DOHH2 (cell line): ENCODE data around the gene C16orf92.

Source experiments
- H3F3A ChIP-seq: fragments of 200-600 bp; sonication (generic), shearing (Covaris generic); 2 replicates; pipeline ENCODE4 v1.6.0; 2016; ENCODE audit warnings: antibody characterized with exemption, mild to moderate bottlenecking; ENCODE audit not compliant: control insufficient read depth, insufficient read depth
- H3K27ac ChIP-seq: fragments of 200-600 bp; sonication (generic); 2 replicates; pipeline ENCODE4 v1.5.1; 2014; ENCODE audit warnings: low read depth, mild to moderate bottlenecking, low read length, moderate library complexity
- H3K27me3 ChIP-seq: fragments of 200-600 bp; sonication (generic); 2 replicates; pipeline ENCODE4 v1.6.1; 2014; ENCODE audit warnings: mild to moderate bottlenecking, low read length, mixed read lengths; ENCODE audit not compliant: control insufficient read depth
- H3K36me3 ChIP-seq: fragments of 200-600 bp; sonication (generic); 2 replicates; pipeline ENCODE4 v1.6.1; 2014; ENCODE audit warnings: mild to moderate bottlenecking, low read length, moderate library complexity, mixed read lengths; ENCODE audit not compliant: control insufficient read depth
- H3K4me1 ChIP-seq: fragments of 200-600 bp; sonication (generic); 2 replicates; pipeline ENCODE4 v1.6.1; 2014; ENCODE audit warnings: mild to moderate bottlenecking, low read length, mixed read lengths; ENCODE audit not compliant: control insufficient read depth
- H3K4me2 ChIP-seq: fragments of 200-600 bp; sonication (generic); 2 replicates; pipeline ENCODE4 v1.6.0; 2014; ENCODE audit warnings: mild to moderate bottlenecking, low read length, moderate library complexity
- H3K4me3 ChIP-seq: fragments of 200-600 bp; sonication (generic); 2 replicates; pipeline ENCODE4 v1.5.1; 2014; ENCODE audit warnings: mild to moderate bottlenecking, low read length, mixed read lengths
- H3K79me2 ChIP-seq: fragments of 200-600 bp; sonication (generic); 2 replicates; pipeline ENCODE4 v1.6.1; 2014; ENCODE audit warnings: mild to moderate bottlenecking, low read length, mixed read lengths; ENCODE audit not compliant: control insufficient read depth
- H3K9me2 ChIP-seq: fragments of 200-600 bp; sonication (generic); replicated peaks from 2 replicates; pipeline ENCODE4 v1.6.1; 2014; ENCODE audit warnings: mild to moderate bottlenecking, low read length, mixed read lengths; ENCODE audit not compliant: control insufficient read depth
- H3K9me3 ChIP-seq: fragments of 200-600 bp; sonication (generic); 2 replicates; pipeline ENCODE4 v1.6.1; 2014; ENCODE audit warnings: antibody characterized with exemption, low read length, mixed read lengths; ENCODE audit not compliant: control insufficient read depth, insufficient read depth
- H4K20me1 ChIP-seq: fragments of 200-600 bp; sonication (generic); 2 replicates; pipeline ENCODE4 v1.6.0; 2014; ENCODE audit warnings: low read depth, mild to moderate bottlenecking, antibody characterized with exemption, low read length, moderate library complexity; ENCODE audit not compliant: control insufficient read depth, insufficient read depth
- CTCF ChIP-seq: fragments of 200-600 bp; sonication (generic); IDR thresholded peaks from one replicate; pipeline ENCODE4 v1.5.1; 2014; ENCODE audit warnings: antibody characterized with exemption, mild to moderate bottlenecking, low read depth, low read length; ENCODE audit not compliant: poor library complexity, severe bottlenecking
- EZH2phosphoT487 ChIP-seq: fragments of 200-600 bp; sonication (generic); IDR thresholded peaks from 2 replicates; pipeline ENCODE4 v1.6.1; 2017; ENCODE audit warnings: borderline replicate concordance, mild to moderate bottlenecking, antibody characterized with exemption, low read length, moderate library complexity, mixed read lengths

Gene C16orf92

GRCh38 chr16:30068333-30068732 lies 45.3 kb downstream of the C16orf92 start:
- Histone ChIP-seq H3K4me1 (peaks cover 33% of the 10 kb centered on the region), H3K36me3 (peaks cover 80% of the 10 kb centered on the region), H3K79me2 (peaks cover 59% of the 10 kb centered on the region), H3K27ac (no peak overlapping the region), H3K4me2 (peak overlapping the region; percentile 12; the same call in 1 of the 2 replicates), H3K9me2 (no peaks in the 10 kb centered on the region), H3K9me3 (no peaks in the 10 kb centered on the region), H3K27me3 (no peaks in the 10 kb centered on the region), H3K4me3 (0 out of 2 replicates have a peak overlapping the region, but pooled peaks have one; percentile 9), H3F3A (peaks cover 67% of the 10 kb centered on the region), H4K20me1 (peaks cover 24% of the 10 kb centered on the region)
- TF ChIP-seq CTCF (no peak), EZH2phosphoT487 (no peak)

GRCh38 chr16:30068750-30069610 lies 46.0 kb downstream of the C16orf92 start:
- Histone ChIP-seq H3K4me3 (0 out of 2 replicates have a peak overlapping the region, but pooled peaks have one; percentile 9), H3K9me2 (no peaks in the 10 kb centered on the region), H3K9me3 (no peaks in the 10 kb centered on the region), H3F3A (peaks cover 72% of the 10 kb centered on the region), H4K20me1 (peaks cover 24% of the 10 kb centered on the region), H3K27ac (no peak overlapping the region), H3K27me3 (no peaks in the 10 kb centered on the region), H3K4me1 (peaks cover 26% of the 10 kb centered on the region), H3K4me2 (peak overlapping the region; percentile 12; the same call in 1 of the 2 replicates), H3K79me2 (peaks cover 54% of the 10 kb centered on the region), H3K36me3 (peaks cover 80% of the 10 kb centered on the region)
- TF ChIP-seq CTCF = peak; percentile 43
- TF ChIP-seq EZH2phosphoT487 = no peak

- no peak overlapping the region for H3K27ac ChIP-seq
- H3K27me3 ChIP-seq = no peaks in the 10 kb centered on the region
- peaks cover 24% of the 10 kb centered on the region for H4K20me1 ChIP-seq
- H3K9me3 ChIP-seq = no peaks in the 10 kb centered on the region
- peaks cover 75% of the 10 kb centered on the region for H3F3A ChIP-seq
- H3K79me2 ChIP-seq = peaks cover 45% of the 10 kb centered on the region
- no peaks in the 10 kb centered on the region for H3K9me2 ChIP-seq
- H3K4me3 ChIP-seq = no peak overlapping the region
- no peak for TF ChIP-seq EZH2phosphoT487
- no peak for TF ChIP-seq CTCF
- peaks cover 74% of the 10 kb centered on the region for H3K36me3 ChIP-seq
- no peak overlapping the region for H3K4me2 ChIP-seq
- H3K4me1 ChIP-seq = peaks cover 30% of the 10 kb centered on the region
Observed at GRCh38 chr16:30069611-30070462, 46.8 kb downstream of the C16orf92 start.
